ENCODE results near the gene RPGRIP1L.

DNA sequence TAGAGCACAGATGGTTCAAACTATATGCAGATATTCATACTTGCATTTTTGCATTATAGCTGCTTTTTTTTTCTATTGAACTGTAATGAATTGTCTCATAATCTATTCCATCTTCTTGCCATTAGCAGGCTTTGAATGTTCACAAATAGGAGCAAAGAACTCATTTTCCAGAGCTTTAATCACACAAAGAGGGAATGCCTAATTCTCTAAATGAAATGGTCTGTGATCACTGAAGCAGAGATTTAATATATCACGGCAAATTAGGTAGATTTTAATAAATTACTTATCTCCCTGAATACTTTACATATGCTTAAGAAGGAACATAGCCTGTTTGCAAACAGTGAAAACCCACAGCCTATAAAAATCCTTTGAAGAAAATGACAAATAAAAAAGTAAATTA is 103.0 kb downstream of the RPGRIP1L start:
- TF ChIP-seq, protein P1, sequence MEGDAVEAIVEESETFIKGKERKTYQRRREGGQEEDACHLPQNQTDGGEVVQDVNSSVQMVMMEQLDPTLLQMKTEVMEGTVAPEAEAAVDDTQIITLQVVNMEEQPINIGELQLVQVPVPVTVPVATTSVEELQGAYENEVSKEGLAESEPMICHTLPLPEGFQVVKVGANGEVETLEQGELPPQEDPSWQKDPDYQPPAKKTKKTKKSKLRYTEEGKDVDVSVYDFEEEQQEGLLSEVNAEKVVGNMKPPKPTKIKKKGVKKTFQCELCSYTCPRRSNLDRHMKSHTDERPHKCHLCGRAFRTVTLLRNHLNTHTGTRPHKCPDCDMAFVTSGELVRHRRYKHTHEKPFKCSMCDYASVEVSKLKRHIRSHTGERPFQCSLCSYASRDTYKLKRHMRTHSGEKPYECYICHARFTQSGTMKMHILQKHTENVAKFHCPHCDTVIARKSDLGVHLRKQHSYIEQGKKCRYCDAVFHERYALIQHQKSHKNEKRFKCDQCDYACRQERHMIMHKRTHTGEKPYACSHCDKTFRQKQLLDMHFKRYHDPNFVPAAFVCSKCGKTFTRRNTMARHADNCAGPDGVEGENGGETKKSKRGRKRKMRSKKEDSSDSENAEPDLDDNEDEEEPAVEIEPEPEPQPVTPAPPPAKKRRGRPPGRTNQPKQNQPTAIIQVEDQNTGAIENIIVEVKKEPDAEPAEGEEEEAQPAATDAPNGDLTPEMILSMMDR (optimal IDR thresholded peaks at IDR 0.05 in 1 of 3, IDR thresholded peaks at IDR 0.05 in 1 of 3, conservative IDR thresholded peaks at IDR 0.05 in 1 of 3; ENCODE audit: extremely low read depth in 1 of 3, insufficient read depth in 2 of 3, low read length in 3 of 3) = no peak
- TF ChIP-seq EZH2 (IDR thresholded peaks at IDR 0.05; ENCODE audit: low read length) = no peak

Data from keratinocyte (primary cell).